Measurements from ENCODE around the gene CTAG1B.
"Not testable (repeated sequence)": the region's sequence is repeated elsewhere in the genome, so short reads cannot be mapped to it uniquely, and the experiment has no call there.

Gene CTAG1B

DNA sequence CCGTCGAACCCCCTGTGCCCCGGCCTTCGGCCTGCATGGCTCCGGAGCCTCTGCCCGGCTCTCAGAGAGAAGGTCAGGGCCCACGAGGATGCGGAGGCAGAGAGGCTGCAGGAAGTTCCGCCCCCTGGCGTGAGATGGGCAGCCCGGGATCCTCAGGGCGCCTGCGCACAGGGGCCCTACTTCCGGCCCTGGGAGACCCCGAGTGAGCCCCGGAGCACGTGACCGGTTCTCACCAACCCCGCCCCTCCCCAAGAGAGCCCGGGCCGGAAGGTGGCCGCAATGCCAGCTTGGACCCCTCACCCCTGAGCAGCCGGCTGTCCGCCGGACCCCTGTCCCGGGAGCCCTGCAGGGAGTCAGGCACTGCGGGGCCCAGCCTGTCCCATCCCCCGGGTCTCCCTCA, at the start of gene CTAG1B:
TSS of gene CTAG1B (minus strand) at position 101 of the 400 bp plus-strand sequence. CDS start at position 37, 64 bp downstream.
- in situ Hi-C loops (cut with HindIII; ENCODE audit: low sequenced_read_pairs): not testable (repeated sequence)

DNA sequence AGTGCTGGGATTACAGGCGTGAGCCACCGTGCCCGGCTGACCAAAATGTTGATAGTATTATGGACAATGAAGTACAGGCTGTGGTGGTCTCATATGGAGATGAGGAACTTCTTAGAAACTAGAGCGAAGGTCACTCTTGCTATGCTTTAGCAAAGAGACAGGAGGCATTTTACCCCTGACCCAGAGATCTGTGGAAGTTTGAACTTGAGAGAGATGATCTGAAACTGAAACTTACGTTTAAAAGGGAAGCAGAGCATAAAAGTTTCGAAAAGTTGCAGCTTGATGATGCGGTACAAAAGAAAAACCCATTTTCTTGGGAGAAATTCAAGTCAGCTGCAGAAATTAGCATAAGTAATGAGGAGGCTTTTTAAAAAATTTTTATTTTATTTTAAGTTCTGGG, 42.8 kb upstream of the CTAG1B start:
- in situ Hi-C loops (cut with HindIII; ENCODE audit: low sequenced_read_pairs): no loop called here

DNA sequence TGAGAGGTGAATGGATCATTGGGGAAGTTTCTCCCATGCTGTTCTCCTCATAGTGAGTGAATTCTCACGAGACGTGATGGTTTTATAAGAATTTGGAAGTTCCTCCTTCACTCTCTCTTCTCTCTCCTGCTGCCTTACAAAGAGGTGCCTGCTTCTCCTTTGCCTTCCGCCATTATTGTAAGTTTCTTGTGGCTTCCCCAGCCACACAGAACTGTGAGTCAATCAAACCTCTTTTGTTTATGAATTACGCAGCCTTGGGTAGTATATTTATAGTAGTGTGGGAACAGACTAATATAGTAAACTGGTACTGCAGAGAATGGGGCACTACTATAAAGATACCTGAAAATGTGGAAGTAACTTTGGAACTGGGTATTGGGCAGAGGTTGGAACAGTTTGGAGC, 42.1 kb upstream of the CTAG1B start:
- in situ Hi-C loops (cut with HindIII; ENCODE audit: low sequenced_read_pairs): no loop called here

DNA sequence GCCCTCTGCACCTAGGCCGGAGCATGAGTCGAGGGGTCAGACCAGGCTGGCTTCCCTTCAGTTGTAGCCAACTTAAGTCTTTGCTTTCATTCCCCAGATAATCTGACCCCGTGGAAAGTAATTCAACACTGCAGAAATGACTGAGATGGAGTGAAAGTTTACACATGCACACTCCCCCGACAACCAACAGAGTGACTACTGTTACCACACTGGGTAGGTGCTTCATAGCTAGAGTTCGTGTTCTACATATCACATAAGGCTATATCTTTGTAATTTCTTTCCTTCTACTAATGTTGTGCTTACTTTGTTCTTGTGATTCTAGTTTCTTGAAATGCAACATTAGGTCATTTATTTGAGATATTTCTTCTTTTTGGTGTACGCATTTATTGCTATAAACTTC, 41.5 kb upstream of the CTAG1B start:
- in situ Hi-C loops (cut with HindIII; ENCODE audit: low sequenced_read_pairs): no loop called here

DNA sequence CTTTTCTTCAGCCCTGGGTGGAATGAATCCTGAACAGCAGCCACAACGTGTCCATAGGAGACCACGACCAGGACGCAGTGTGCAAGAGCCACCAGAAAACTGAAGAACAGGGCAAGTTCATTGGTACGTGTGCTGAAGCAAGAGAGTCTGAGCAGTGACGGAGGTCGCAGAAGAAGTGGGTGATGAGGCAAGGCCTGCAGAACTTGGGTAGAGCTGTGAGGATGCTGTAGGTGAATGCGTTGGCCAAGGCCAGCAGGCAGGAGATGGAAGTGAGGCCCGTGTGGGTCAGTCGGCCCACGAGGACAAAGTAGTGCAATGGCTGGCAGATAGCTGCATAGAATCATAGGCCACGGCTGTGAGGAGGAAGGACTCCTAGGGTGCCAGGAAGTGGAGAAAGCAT, 39.9 kb upstream of the CTAG1B start:
- in situ Hi-C loops (cut with HindIII; ENCODE audit: low sequenced_read_pairs): no loop called here

DNA sequence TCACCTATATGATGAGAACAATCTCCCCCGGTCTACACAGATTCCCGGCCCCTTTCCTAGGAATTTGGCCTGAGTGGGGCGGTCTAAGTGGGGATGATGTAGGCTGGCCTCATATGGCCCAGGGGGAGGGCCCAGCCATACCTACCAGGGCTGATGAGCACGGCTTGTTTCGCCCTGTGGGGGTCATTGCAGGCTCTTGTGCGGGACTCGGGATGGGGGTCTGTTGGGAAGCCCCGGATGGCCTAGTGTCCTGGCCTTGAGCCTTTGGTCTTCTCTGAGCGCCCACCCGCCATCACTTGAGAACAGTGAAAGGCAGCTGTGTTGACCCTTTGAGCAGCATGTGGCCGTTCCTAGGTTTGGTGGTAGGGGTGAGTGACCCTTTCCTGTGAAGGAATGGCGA, 39.1 kb upstream of the CTAG1B start:
- in situ Hi-C loops (cut with HindIII; ENCODE audit: low sequenced_read_pairs): no loop called here

DNA sequence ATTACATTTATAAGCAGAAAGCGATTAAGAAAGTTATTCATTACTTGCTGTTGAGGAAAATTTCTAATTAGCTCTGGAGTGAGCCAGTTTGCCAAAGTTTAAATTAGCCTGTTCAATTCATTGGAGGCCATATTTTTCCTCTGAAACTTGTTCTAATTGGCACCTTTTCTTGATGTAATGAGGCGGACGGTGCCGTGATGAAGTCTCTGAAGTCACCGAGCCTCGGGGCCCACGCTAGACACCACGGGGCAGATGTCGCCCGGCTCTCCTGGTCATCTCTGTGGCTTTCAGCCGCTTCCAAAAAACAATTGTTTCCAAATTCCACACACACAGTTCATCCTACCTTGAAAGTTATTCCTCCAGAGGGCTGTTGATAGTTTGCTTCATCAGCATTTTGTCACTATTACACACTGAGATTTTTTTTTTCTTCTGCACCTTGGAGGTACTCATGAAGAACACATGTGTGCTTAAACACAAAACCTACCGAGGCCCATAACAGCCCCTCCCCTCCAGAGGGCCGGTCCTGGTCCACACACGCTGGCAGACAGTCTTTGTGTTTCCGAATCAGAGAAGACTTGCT, 38.2 kb upstream of the CTAG1B start:
- in situ Hi-C loops (cut with HindIII; ENCODE audit: low sequenced_read_pairs): no loop called here

DNA sequence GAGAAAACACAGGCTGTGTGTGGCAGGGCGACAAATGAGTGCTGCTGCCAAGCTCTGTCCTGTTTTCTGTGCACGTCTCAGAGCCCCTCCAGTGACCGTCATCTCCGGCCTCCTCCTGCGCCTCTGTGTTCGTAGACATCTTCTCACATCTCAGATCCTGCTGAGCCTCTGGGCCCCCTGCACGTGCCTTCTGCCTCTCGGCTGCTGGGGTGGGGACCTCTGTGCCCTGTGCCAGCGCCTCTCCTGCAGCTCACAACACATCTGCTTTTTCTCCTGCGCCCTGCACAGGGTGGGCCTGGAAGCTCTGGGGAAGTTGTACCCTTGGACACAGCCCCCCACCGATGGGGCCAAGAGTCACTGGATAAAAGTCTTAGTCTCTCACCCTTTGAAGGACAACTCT, 36.7 kb upstream of the CTAG1B start:
- in situ Hi-C loops (cut with HindIII; ENCODE audit: low sequenced_read_pairs): no loop called here

DNA sequence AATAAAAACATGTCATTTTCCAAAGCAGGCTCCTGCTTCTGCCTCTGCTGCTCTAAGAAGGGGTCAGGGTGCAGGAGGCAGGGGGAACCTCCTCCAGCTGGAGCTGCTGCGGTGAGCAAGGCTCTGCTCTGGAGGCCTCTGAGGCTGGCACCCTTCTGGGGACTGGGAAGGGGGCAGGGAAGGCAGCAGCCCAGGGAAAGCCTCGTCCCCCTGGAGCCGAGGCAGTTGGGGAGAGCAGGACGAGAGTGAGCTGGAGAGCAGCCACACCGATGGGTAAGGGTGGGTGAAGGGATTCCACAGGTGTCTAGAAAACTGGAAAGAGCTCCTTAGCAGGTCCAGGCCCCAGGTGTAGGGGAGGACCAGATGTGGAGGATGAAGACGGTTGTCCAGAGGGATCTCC, 36.3 kb upstream of the CTAG1B start:
- in situ Hi-C loops (cut with HindIII; ENCODE audit: low sequenced_read_pairs): no loop called here

DNA sequence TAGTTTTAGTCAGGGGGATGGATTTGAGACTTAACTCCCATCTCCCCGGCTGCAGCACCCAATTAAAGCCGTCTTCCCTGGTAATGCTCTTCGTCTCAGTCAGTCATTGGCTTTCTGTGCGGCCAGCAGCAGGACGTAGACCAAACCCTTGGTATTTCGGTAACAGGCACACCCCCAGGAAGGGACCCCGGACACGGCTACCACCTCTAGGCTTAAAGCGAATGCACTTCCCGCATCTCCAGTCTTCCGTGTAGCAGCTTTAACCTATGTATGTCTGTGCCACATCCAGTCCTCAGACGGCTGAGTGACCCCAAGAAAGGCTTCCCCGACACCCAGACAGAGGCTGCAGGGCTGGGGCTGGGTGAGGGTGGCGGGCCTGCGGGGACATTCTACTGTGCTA, 35.8 kb upstream of the CTAG1B start:
- in situ Hi-C loops (cut with HindIII; ENCODE audit: low sequenced_read_pairs): no loop called here

DNA sequence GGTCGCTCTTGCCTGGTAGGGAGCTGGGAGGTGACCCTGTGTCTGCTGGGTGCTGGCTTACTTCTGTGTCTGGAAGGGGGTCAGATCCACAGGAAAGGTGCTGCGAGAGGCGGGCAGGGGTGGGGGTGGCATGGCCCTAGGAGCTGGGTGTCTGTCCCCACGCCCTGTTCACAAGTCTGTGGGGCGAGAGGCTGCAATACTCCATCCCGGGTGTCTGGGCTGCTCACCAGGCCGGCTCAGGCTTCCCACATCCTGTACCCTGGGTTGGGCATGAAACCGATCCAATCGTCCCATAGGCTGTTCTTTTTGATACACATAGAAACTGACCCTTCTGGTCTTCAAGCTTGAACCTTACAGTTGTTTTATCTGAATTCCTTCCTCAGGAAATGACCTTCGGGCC, 35.3 kb upstream of the CTAG1B start:
- in situ Hi-C loops (cut with HindIII; ENCODE audit: low sequenced_read_pairs): no loop called here

DNA sequence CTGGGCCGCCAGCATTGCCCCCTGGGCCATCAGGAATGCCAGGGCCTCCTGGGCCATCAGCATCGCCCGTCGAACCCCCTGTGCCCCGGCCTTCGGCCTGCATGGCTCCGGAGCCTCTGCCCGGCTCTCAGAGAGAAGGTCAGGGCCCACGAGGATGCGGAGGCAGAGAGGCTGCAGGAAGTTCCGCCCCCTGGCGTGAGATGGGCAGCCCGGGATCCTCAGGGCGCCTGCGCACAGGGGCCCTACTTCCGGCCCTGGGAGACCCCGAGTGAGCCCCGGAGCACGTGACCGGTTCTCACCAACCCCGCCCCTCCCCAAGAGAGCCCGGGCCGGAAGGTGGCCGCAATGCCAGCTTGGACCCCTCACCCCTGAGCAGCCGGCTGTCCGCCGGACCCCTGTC, 34.3 kb upstream of the CTAG1B start, which contains the start of gene CTAG2:
TSS of gene CTAG2 (minus strand) at position 167 of the 400 bp plus-strand sequence. CDS start at position 103, 64 bp downstream.
- in situ Hi-C loops (cut with HindIII; ENCODE audit: low sequenced_read_pairs): not testable (repeated sequence)

DNA sequence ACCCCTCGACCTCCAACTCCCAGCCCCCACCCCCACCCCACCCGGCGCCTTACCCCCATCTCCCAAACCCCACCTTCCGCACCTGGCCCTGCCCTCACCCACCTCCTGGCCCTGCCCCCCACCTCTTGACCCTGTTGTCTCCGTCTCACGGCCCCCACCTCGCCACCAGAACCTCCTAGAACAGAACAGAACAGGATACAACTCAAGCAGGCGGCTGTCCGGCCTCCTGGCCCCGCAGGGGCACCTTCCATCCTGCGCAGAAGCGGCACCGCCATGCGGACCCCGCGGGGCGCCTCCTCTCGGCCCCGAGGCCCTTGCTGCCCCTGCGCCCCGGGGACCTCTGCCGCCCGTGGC, 33.9 kb upstream of the CTAG1B start:
- in situ Hi-C loops (cut with HindIII; ENCODE audit: low sequenced_read_pairs): no loop called here

DNA sequence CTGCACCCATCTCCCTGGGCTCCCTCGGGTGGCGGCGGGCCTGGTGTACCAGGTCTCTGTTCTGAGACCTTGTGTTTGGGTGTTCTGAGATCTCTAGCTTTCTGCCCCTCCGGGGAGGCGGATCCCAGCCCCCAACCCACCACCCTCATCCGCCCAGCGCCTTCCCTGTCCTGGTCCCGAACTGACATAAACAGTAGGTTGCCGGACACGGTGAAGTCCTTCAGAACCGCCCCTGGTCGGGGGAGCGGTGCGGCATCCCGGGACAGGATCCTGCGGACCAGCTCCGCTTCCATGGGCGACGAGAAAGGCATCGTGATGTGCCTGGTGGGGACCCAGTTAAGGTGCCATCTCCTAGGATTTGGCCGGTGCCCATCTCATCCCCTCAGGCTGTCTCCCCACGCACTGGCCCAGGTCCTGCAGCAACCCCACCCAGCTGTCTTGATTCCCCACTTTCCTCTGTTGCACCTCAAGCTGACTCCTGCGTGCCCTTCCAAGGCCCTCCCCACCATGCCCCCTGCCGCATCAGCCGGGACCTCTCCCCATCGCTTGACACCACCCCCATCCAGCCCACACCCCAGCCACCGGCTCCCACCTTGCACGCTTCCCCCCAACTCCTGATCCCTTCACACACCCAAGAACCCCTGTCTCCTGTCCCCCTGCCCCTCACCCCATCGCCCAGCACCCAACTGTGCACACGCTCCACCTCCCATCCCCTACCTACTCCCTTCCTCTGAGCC, 33.4 kb upstream of the CTAG1B start:
- in situ Hi-C loops (cut with HindIII; ENCODE audit: low sequenced_read_pairs): no loop called here

DNA sequence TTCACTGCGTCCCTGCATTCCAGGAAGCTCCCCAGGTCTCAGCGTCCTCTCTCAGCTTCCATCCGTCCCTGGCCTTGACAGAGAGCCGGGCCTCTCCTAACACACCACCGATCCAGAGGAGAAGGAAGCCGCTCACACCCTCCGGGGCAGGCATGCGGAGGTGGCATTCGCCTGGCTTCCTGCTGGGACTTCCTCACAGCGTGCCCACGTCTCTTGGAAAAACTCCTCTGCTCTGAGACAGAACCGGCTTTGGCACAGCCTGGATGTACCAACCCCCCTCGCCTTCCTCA, 31.1 kb upstream of the CTAG1B start:
- in situ Hi-C loops (cut with HindIII; ENCODE audit: low sequenced_read_pairs): no loop called here

DNA sequence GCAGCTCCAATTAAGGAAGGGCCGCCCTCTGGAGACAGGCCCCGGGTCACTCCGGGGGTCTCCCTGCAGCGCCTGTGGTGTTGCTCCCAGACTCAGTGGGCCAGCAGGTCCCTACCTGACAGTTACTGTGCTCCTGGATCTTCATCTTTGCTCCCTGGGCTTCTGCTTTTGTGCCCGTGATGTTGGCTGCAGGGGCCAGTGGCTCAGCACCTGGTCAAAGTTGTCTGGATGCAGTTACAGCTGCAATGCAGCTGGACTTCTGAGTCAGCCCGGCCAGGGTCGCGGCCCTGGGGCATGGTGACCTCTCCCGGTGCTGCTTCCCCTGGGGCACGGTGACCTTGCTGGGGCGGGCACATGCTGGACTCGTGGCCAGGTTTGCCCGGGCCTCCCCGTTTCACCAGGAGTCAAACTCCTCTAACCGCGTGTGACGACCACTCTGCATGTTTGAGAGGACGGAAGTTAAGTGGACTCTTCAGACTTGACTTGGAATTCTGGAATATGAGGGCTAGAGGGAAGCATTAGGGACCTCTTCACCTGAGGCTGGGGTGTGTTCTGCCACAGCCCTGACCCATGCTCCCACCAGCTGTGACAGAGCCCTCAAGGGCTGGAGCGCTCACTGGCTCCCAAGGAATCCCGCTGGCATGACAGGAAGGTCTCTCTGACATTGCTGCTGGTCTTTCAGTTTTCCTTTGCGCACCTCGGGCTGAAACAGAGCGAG, 30.6 kb upstream of the CTAG1B start:
- in situ Hi-C loops (cut with HindIII; ENCODE audit: low sequenced_read_pairs): no loop called here

DNA sequence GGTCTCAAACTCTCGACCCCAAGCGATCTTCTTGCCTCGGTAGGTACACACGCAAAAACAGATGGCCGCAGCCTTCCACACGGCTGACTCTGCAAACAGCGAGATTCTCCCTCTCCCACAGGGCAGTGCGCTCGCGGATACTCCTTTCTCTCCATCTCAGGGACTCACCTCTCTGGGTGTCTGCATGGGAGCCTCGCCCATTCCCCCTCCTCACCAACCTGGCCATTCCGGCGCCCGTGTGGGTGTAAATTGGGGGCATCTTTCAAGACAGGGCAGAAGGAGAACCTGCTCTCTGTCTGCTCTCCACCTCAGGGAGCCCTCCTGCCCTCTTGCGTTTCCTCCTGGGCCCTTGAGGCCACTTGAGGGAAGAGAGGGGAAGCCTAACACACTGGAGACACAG, 29.8 kb upstream of the CTAG1B start:
- in situ Hi-C loops (cut with HindIII; ENCODE audit: low sequenced_read_pairs): no loop called here

DNA sequence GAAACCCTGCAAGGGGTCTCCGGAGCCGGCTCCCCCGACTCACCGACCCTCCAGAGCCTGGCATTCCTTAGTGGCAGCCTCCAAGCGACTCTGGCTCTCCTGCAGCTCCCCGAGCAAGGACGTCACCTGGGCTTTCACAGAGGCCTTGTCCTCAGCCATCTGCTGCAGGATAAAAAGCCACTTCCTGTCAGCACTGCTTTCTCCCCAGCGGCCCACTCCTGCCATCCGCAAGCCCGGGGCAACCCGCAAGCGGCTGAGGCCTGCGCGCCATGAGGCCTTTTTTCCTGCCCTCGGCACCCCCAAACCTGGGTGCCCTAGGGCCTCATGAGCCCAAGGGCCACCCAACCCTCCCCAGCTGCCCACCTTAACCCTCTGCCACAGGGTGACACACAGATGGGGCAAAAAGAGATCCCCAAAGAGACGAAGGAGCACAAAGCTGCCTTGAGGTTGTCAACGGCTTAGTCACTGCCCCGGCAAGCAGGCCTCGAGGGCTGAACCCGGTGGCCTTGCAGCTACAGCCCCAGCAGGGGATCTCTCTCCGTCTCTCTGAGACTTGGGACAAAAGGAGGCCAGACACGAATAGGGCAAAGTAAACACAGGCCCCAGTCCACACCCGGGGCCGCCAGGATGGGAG, 26.8 kb upstream of the CTAG1B start:
- in situ Hi-C loops (cut with HindIII; ENCODE audit: low sequenced_read_pairs): not testable (repeated sequence)

DNA sequence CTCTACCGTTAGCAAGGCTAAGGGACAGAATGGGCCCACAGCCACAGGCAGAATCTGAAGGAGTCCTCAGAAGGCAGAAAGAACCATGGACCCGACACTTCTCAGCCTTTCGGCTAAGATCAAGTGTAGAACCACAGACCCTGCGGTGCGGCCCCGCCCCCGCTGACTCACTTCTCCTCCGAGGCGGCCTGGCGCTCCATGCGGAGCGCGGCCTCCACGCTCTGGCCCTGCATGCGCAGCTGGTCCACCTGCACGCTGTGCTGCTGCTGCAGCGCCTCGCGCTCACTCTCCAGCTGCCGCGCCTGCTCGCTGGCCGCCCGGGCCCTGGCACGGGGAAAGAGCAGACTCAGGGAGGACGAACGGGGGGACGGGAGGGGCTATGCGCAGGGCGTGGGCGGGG, 24.6 kb upstream of the CTAG1B start:
- in situ Hi-C loops (cut with HindIII; ENCODE audit: low sequenced_read_pairs): not testable (repeated sequence)

DNA sequence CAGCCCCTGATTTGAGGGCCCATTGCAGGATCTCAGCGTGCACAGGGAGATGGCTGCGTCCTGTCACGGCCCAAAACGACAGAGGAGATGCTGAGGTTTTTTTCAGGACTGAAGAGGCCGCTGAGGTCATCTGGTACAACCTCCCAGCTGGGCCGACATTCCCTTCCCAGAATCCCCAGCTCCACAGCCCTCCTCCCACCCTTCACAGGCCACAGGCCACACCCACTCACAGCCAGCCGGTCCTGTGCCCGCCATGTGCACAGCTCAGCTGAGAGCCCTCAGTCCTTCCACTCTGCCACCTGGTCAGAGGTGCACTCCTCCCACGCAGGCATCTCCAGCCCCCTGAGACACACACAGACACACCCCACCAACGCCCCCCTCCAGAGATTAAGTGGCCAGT, 22.7 kb upstream of the CTAG1B start:
- in situ Hi-C loops (cut with HindIII; ENCODE audit: low sequenced_read_pairs): not testable (repeated sequence)

DNA sequence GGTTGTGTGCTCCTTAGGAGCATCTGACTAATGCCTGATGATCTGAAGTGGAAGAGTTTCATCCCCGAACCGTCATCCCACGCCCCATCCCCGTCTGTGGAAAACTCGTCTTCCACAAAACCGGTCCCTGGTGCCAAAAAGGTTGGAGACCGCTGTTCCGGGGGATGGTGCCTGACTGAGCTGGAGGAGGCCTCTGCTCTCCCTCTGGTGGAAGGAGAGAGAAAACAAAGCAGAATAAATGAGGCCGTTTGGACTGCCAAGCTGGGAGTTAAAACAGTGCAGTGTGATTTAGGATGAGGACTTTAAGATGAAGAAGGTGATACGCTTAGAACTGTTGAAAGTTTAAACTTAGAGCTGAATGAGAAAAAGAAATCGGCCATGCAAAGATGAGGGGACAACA, 14.6 kb upstream of the CTAG1B start:
- in situ Hi-C loops (cut with HindIII; ENCODE audit: low sequenced_read_pairs): not testable (repeated sequence)

DNA sequence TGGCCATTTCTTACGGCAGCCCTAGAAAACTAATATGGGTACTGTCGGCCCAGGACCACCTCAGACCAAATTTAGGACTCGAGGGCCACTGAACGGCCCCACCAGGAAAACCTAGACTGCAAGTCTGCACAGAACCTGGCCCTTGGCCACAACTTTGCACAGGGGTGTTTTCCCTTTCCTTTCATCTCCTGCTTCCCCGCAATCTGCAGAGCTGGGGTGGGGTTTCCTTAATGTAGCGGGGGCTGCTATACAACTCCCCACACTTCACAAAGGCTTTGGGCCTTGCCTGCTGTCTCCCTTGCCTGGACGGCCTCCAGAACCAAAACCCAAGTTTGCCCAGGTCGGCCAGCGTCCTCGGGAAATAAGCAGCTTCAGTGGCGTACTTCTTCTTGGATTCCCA, 11.9 kb upstream of the CTAG1B start:
- in situ Hi-C loops (cut with HindIII; ENCODE audit: low sequenced_read_pairs): not testable (repeated sequence)

Data from DLD1 (cell line).